ENCODE measurements around the gene MVD.

The MVD gene

GRCh38 chr16:88626646-88627045 is 36.2 kb downstream of the MVD start:
- no peak overlapping the region for H3K4me3 Mint-ChIP-seq
- H3K4me1 Mint-ChIP-seq (ENCODE audit: low read depth): peaks cover 1% of the 10 kb centered on the region
- H3K27ac Mint-ChIP-seq: no peak overlapping the region
- no peaks in the 10 kb centered on the region for H3K9me3 Mint-ChIP-seq
- H3K36me3 Mint-ChIP-seq (ENCODE audit: low read depth): peaks cover 27% of the 10 kb centered on the region
- H3K27me3 Mint-ChIP-seq (ENCODE audit: low read depth): no peaks in the 10 kb centered on the region

GRCh38 chr16:88624977-88625576 is 37.8 kb downstream of the MVD start:
- no peak overlapping the region for H3K4me3 Mint-ChIP-seq
- no peak overlapping the region for H3K27ac Mint-ChIP-seq
- peaks cover 7% of the 10 kb centered on the region for H3K4me1 Mint-ChIP-seq (ENCODE audit: low read depth)
- H3K36me3 Mint-ChIP-seq (ENCODE audit: low read depth): peaks cover 23% of the 10 kb centered on the region
- no peaks in the 10 kb centered on the region for H3K9me3 Mint-ChIP-seq
- H3K27me3 Mint-ChIP-seq (ENCODE audit: low read depth): no peaks in the 10 kb centered on the region

GRCh38 chr16:88624481-88624880 is 38.4 kb downstream of the MVD start:
- no peaks in the 10 kb centered on the region for H3K9me3 Mint-ChIP-seq
- peaks cover 22% of the 10 kb centered on the region for H3K36me3 Mint-ChIP-seq (ENCODE audit: low read depth)
- H3K4me3 Mint-ChIP-seq: no peak overlapping the region
- H3K27me3 Mint-ChIP-seq (ENCODE audit: low read depth): no peaks in the 10 kb centered on the region
- no peak overlapping the region for H3K27ac Mint-ChIP-seq
- peaks cover 13% of the 10 kb centered on the region for H3K4me1 Mint-ChIP-seq (ENCODE audit: low read depth)

- Mint-ChIP-seq H3K27me3 (ENCODE audit: low read depth) (no peaks in the 10 kb centered on the region), H3K27ac (no peak overlapping the region), H3K4me1 (ENCODE audit: low read depth) (peaks cover 17% of the 10 kb centered on the region), H3K9me3 (no peaks in the 10 kb centered on the region), H3K36me3 (ENCODE audit: low read depth) (peaks cover 23% of the 10 kb centered on the region), H3K4me3 (no peak overlapping the region)
Observed at GRCh38 chr16:88623858-88624257, 39.0 kb downstream of the MVD start.

GRCh38 chr16:88622866-88623265 is 40.0 kb downstream of the MVD start:
- Mint-ChIP-seq H3K9me3 (no peaks in the 10 kb centered on the region), H3K27me3 (ENCODE audit: low read depth) (no peaks in the 10 kb centered on the region), H3K4me1 (ENCODE audit: low read depth) (peaks cover 21% of the 10 kb centered on the region), H3K4me3 (no peak overlapping the region), H3K27ac (no peak overlapping the region), H3K36me3 (ENCODE audit: low read depth) (peaks cover 24% of the 10 kb centered on the region)

GRCh38 chr16:88622125-88622524 is 40.8 kb downstream of the MVD start:
- Mint-ChIP-seq H3K4me1 (ENCODE audit: low read depth) (peaks cover 19% of the 10 kb centered on the region), H3K36me3 (ENCODE audit: low read depth) (peaks cover 19% of the 10 kb centered on the region), H3K27ac (no peak overlapping the region), H3K4me3 (no peak overlapping the region), H3K9me3 (no peaks in the 10 kb centered on the region), H3K27me3 (ENCODE audit: low read depth) (no peaks in the 10 kb centered on the region)

GRCh38 chr16:88619859-88620815 is 42.8 kb downstream of the MVD start:
- Mint-ChIP-seq H3K27ac (peak overlapping the region; percentile 83), H3K4me1 (ENCODE audit: low read depth) (peaks cover 19% of the 10 kb centered on the region), H3K27me3 (ENCODE audit: low read depth) (no peaks in the 10 kb centered on the region), H3K9me3 (no peaks in the 10 kb centered on the region), H3K36me3 (ENCODE audit: low read depth) (peaks cover 16% of the 10 kb centered on the region), H3K4me3 (peak overlapping the region; percentile 30)

- H3K27me3 Mint-ChIP-seq (ENCODE audit: low read depth): no peaks in the 10 kb centered on the region
- peak overlapping the region; percentile 83 for H3K27ac Mint-ChIP-seq
- H3K4me3 Mint-ChIP-seq: no peak overlapping the region
- peaks cover 17% of the 10 kb centered on the region for H3K36me3 Mint-ChIP-seq (ENCODE audit: low read depth)
- no peaks in the 10 kb centered on the region for H3K9me3 Mint-ChIP-seq
- H3K4me1 Mint-ChIP-seq (ENCODE audit: low read depth): peaks cover 19% of the 10 kb centered on the region
Observed at GRCh38 chr16:88618956-88619667, 43.8 kb downstream of the MVD start.

- Mint-ChIP-seq H3K27me3 (ENCODE audit: low read depth) (no peaks in the 10 kb centered on the region), H3K9me3 (no peaks in the 10 kb centered on the region), H3K36me3 (ENCODE audit: low read depth) (peaks cover 18% of the 10 kb centered on the region), H3K4me3 (no peak overlapping the region), H3K4me1 (ENCODE audit: low read depth) (peaks cover 21% of the 10 kb centered on the region), H3K27ac (peak overlapping the region; percentile 75)
Observed at GRCh38 chr16:88618182-88618955, 44.5 kb downstream of the MVD start.

GRCh38 chr16:88617268-88618031 is 45.4 kb downstream of the MVD start:
- H3K27ac Mint-ChIP-seq: no peak overlapping the region
- H3K27me3 Mint-ChIP-seq (ENCODE audit: low read depth): no peaks in the 10 kb centered on the region
- H3K9me3 Mint-ChIP-seq: no peaks in the 10 kb centered on the region
- H3K4me3 Mint-ChIP-seq: no peak overlapping the region
- peaks cover 17% of the 10 kb centered on the region for H3K36me3 Mint-ChIP-seq (ENCODE audit: low read depth)
- H3K4me1 Mint-ChIP-seq (ENCODE audit: low read depth): peaks cover 21% of the 10 kb centered on the region

GRCh38 chr16:88616736-88617135 is 46.2 kb downstream of the MVD start:
- no peak overlapping the region for H3K27ac Mint-ChIP-seq
- no peak overlapping the region for H3K4me3 Mint-ChIP-seq
- no peaks in the 10 kb centered on the region for H3K27me3 Mint-ChIP-seq (ENCODE audit: low read depth)
- no peaks in the 10 kb centered on the region for H3K9me3 Mint-ChIP-seq
- peaks cover 13% of the 10 kb centered on the region for H3K36me3 Mint-ChIP-seq (ENCODE audit: low read depth)
- H3K4me1 Mint-ChIP-seq (ENCODE audit: low read depth): peaks cover 21% of the 10 kb centered on the region

GRCh38 chr16:88616320-88616719 is 46.6 kb downstream of the MVD start:
- Mint-ChIP-seq H3K4me3 (no peak overlapping the region), H3K36me3 (ENCODE audit: low read depth) (peaks cover 13% of the 10 kb centered on the region), H3K9me3 (no peaks in the 10 kb centered on the region), H3K27ac (peak overlapping the region; percentile 68), H3K4me1 (ENCODE audit: low read depth) (peaks cover 21% of the 10 kb centered on the region), H3K27me3 (ENCODE audit: low read depth) (no peaks in the 10 kb centered on the region)

- Mint-ChIP-seq H3K9me3 (no peaks in the 10 kb centered on the region), H3K4me3 (no peak overlapping the region), H3K4me1 (ENCODE audit: low read depth) (peaks cover 16% of the 10 kb centered on the region), H3K27me3 (ENCODE audit: low read depth) (no peaks in the 10 kb centered on the region), H3K36me3 (ENCODE audit: low read depth) (peaks cover 22% of the 10 kb centered on the region), H3K27ac (peak overlapping the region; percentile 3)
Observed at GRCh38 chr16:88614818-88615580, 47.9 kb downstream of the MVD start.

Measured in T-helper 1 cell treated with Interleukin-12 subunit alpha and Interleukin-12 subunit beta and Interleukin-4 antibody, amounts not matched to agents 30 μg/mL and 1 μg/mL, for 36 hours (primary cell).